Transverse colon (tissue), 4 donors: ENCODE results near the gene CBL. TPM values are rescaled to one million over a fixed set of nuclear protein-coding genes. Genes with fewer than 3 reads are reported as not detected.
A peak's percentile ranks its signal among the peaks of the same experiment; 100 is the strongest.

ENCODE experiments used
- DNase-seq: peaks from one replicate; pipeline ENCODE4 v3.0.0-alpha.2; 2019
- H3K27ac ChIP-seq, 4 donors: fragments of 200-600 bp; sonication (generic); 2 replicates each; pipeline ENCODE4 v1.5.1; 2016 to 2018; ENCODE audit warnings: inconsistent platforms in 4 of 4
- H3K27me3 ChIP-seq: fragments of 200-600 bp; sonication (generic); 2 replicates; pipeline ENCODE4 v1.5.1; 2017; ENCODE audit warnings: inconsistent platforms
- H3K36me3 ChIP-seq, 4 donors: fragments of 200-600 bp; sonication (generic); 2 replicates each; pipeline ENCODE4 v1.5.1; 2017 to 2019; ENCODE audit warnings: inconsistent platforms in 4 of 4
- H3K4me1 ChIP-seq, 4 donors: fragments of 200-600 bp; sonication (generic); 2 replicates each; pipeline ENCODE4 v1.5.1; 2017 to 2020; ENCODE audit warnings: inconsistent platforms in 4 of 4
- H3K4me3 ChIP-seq, 4 donors: fragments of 200-600 bp; sonication (generic); 1 replicate in 1 of 4; 2 replicates in 3 of 4; pipeline versions ENCODE4 v1.5.1 to v1.6.1; 2017 to 2019; ENCODE audit warnings: inconsistent platforms in 4 of 4
- H3K9me3 ChIP-seq, 2 donors: fragments of 200-600 bp; sonication (generic); 2 replicates each; pipeline ENCODE4 v1.5.1; 2017 to 2019; ENCODE audit warnings: inconsistent platforms in 2 of 2
- CTCF ChIP-seq, 5 experiments: fragments of 200-600 bp in 3 of 5; fragments of 450-650 bp in 2 of 5; sonication (generic) in 3 of 5; IDR thresholded peaks; 1 replicate in 2 of 5; 2 replicates in 3 of 5; pipeline ENCODE4 v1.5.1; 2016 to 2017; ENCODE audit warnings: antibody characterized with exemption in 5 of 5, inconsistent platforms in 3 of 5, mild to moderate bottlenecking in 2 of 5, moderate library complexity in 1 of 5
- EP300 ChIP-seq: sonication (generic); formaldehyde crosslinking; IDR thresholded peaks from one replicate; pipeline ENCODE4 v1.6.1; 2017; ENCODE audit warnings: antibody characterized with exemption, low read depth
- POLR2A ChIP-seq: fragments of 450-650 bp; IDR thresholded peaks from one replicate; pipeline ENCODE4 v1.6.1; 2016; ENCODE audit warnings: antibody characterized with exemption, mild to moderate bottlenecking, moderate library complexity
- POLR2AphosphoS5 ChIP-seq, 3 donors: sonication (generic); formaldehyde crosslinking; IDR thresholded peaks; one replicate each; pipeline ENCODE4 v1.6.1; 2016; ENCODE audit warnings: antibody characterized with exemption in 3 of 3
- WGBS, 2 donors: methylation state at CpG; one replicate each; pipeline ENCODE4 v1.1.5; 2018; ENCODE audit warnings: low coverage in 1 of 2; 5-methylcytosine and 5-hydroxymethylcytosine counted together
- in situ Hi-C, 4 donors: fragments of 200-750 bp; cut with MboI; loops; one replicate each; pipeline versions ENCODE4 v1.15.0 to v1.15.1; 2017; ENCODE audit warnings: low sequenced_read_pairs in 3 of 4, low pct_ligation_motif_present in 1 of 4, low pct_unique_long_range_greater_than_20kb in 1 of 4
- intact Hi-C: fragments of 100-400 bp; cut with DNase I; formaldehyde crosslinking; loops from one replicate; pipeline ENCODE4 v1.15.1; 2023; ENCODE audit warnings: low total_unique reads
- total RNA-seq, 4 donors: library from RNA; depleted of rRNA; stranded (reverse); fragments of >200 nt; gene quantifications; one replicate each; pipeline ENCODE4 v1.1.0, GENCODE V29; 2016

CBL gene
- total RNA-seq, 4 donors from 2014 or later: 6.8 to 18.7 (median 12.4) TPM

GRCh38 chr11:119207415-119207960 lies 1.3 kb downstream of the CBL start:
- intact Hi-C loops: loop anchor here (5.0 kb wide), 1 partner anchor 115 kb away; no protein-coding TSS in a partner anchor
- Histone ChIP-seq H3K27me3 (no peaks in the 10 kb centered on the region), H3K36me3 (no peaks in the 10 kb centered on the region), H3K4me1 (peaks cover 2 to 26% (median 11%) of the 10 kb centered on the region in 4 donors), H3K4me3 (peak overlapping the region in 3 of 4 donors; percentile 61 to 86 (median 85)), H3K27ac (peak overlapping the region; percentile 92 to 96 (median 94)), H3K9me3 (no peaks in the 10 kb centered on the region)
- in situ Hi-C loops: no loop called here
- no peak for TF ChIP-seq EP300
- TF ChIP-seq POLR2AphosphoS5 (IDR thresholded peaks at IDR 0.05): no peak
- no peak for DNase-seq
- WGBS, 2 donors: 25 to 33% methylated on average over 11 of the region's 11 CpGs

DNA sequence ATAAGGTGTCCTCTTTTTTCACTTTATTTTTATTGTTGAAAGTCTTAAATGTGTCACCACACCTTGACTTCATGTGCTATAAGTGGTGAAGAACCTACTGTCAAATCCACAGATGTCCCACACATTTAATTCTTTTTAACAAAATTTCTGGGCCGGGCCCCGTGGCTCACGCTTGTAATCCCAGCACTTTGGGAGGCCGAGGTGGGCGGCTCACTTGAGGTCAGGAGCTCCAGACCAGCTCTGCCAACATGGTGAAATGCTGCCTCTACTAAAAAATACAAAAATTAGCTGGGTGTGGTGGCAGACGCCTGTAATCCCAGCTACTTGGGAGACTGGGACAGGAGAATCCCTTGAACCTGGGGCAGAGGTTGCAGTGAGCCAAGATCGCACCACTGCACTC lies 3.0 kb downstream of the CBL start:
- TF ChIP-seq POLR2A: no peak
- no peak for TF ChIP-seq EP300
- no peak for TF ChIP-seq POLR2AphosphoS5 (IDR thresholded peaks at IDR 0.05)
- no peak for TF ChIP-seq CTCF (IDR thresholded peaks at IDR 0.05)
- 82 to 90% methylated on average over 4 to 7 of the region's 7 CpGs for WGBS, 2 donors
- H3K4me3 ChIP-seq: no peak overlapping the region
- H3K9me3 ChIP-seq: no peaks in the 10 kb centered on the region
- in situ Hi-C loops: no loop called here
- H3K4me1 ChIP-seq: peaks cover 2 to 26% (median 11%) of the 10 kb centered on the region in 4 donors
- H3K27ac ChIP-seq: no peak overlapping the region
- no peak for DNase-seq
- intact Hi-C loops: loop anchor here (5.0 kb wide), 1 partner anchor 113 kb away; no protein-coding TSS in a partner anchor
- H3K36me3 ChIP-seq: no peaks in the 10 kb centered on the region
- no peaks in the 10 kb centered on the region for H3K27me3 ChIP-seq

GRCh38 chr11:119210050-119210449 lies 3.9 kb downstream of the CBL start:
- WGBS, 2 donors: 78 to 79% methylated on average over 3 of the region's 3 CpGs
- DNase-seq: no peak
- peaks cover 2 to 24% (median 11%) of the 10 kb centered on the region in 4 donors for H3K4me1 ChIP-seq
- no peak for TF ChIP-seq EP300
- no peak for TF ChIP-seq POLR2AphosphoS5 (IDR thresholded peaks at IDR 0.05)
- no peak for TF ChIP-seq CTCF (IDR thresholded peaks at IDR 0.05)
- no peaks in the 10 kb centered on the region for H3K9me3 ChIP-seq
- in situ Hi-C loops: no loop called here
- H3K27me3 ChIP-seq: no peaks in the 10 kb centered on the region
- intact Hi-C loops: loop anchor here (10.0 kb wide), 1 partner anchor 75 kb away; no protein-coding TSS in a partner anchor
- H3K27ac ChIP-seq: no peak overlapping the region
- no peaks in the 10 kb centered on the region for H3K36me3 ChIP-seq
- no peak overlapping the region for H3K4me3 ChIP-seq

- H3K9me3 ChIP-seq: no peaks in the 10 kb centered on the region
- intact Hi-C loops: loop anchor here (10.0 kb wide), 1 partner anchor 66 kb away; no protein-coding TSS in a partner anchor
- in situ Hi-C loops: no loop called here
- peaks cover 0 to 13% (median 7%) of the 10 kb centered on the region in 4 donors for H3K4me1 ChIP-seq
- no peak for DNase-seq
- no peak overlapping the region for H3K27ac ChIP-seq
- WGBS, 2 donors: 86 to 89% methylated on average over 6 to 8 of the region's 8 CpGs
- H3K27me3 ChIP-seq: no peaks in the 10 kb centered on the region
- no peak overlapping the region for H3K4me3 ChIP-seq
- TF ChIP-seq CTCF (IDR thresholded peaks at IDR 0.05): no peak
- no peak for TF ChIP-seq EP300
- TF ChIP-seq POLR2A: no peak
- no peak for TF ChIP-seq POLR2AphosphoS5 (IDR thresholded peaks at IDR 0.05)
- no peaks in the 10 kb centered on the region for H3K36me3 ChIP-seq
Observed at GRCh38 chr11:119218141-119218878, 12.2 kb downstream of the CBL start.
